WTC11 (cell line): ENCODE data around the gene RACGAP1. TPM values are rescaled to one million over a fixed set of nuclear protein-coding genes. Genes with fewer than 3 reads are reported as not detected.

Experiments
- ATAC-seq: fragments of 200-7000 bp; cut with Tn5 transposase; 2 replicates; pipeline ENCODE4 v1.10.0; 2021; ENCODE audit warnings: mild to moderate bottlenecking, moderate library complexity
- CTCF ChIA-PET: fragments of 300-600 bp; sonication (Branson Sonifier 250); formaldehyde crosslinking; loops from one replicate; lab custom pipeline; 2021; ENCODE audit warnings: antibody characterized with exemption; lab: Charles Lee
- POLR2A ChIA-PET: fragments of 350-600 bp; sonication (Branson Sonifier 250); formaldehyde crosslinking; loops from one replicate; lab custom pipeline; 2021; ENCODE audit warnings: antibody characterized with exemption; lab: Charles Lee
- DNase-seq: peaks from one replicate; pipeline ENCODE4 v3.0.0; 2021; ENCODE audit warnings: low spot score
- H3K27ac Mint-ChIP-seq: 2 replicates; pipeline ENCODE4 v1.8.0; 2021; ENCODE audit warnings: mixed read lengths
- H3K27me3 Mint-ChIP-seq: 2 replicates; pipeline ENCODE4 v1.8.0; 2021; ENCODE audit warnings: low read depth, mild to moderate bottlenecking, moderate library complexity, mixed read lengths
- H3K36me3 Mint-ChIP-seq: 2 replicates; pipeline ENCODE4 v1.8.0; 2021; ENCODE audit warnings: mixed read lengths
- H3K4me1 Mint-ChIP-seq: 2 replicates; pipeline ENCODE4 v1.8.0; 2022; ENCODE audit warnings: mixed read lengths
- H3K4me3 Mint-ChIP-seq: 2 replicates; pipeline ENCODE4 v1.8.0; 2021; ENCODE audit warnings: mild to moderate bottlenecking, moderate library complexity, mixed read lengths
- H3K9me3 Mint-ChIP-seq: 2 replicates; pipeline ENCODE4 v1.8.0; 2021; ENCODE audit warnings: mixed read lengths
- ATF1 ChIP-seq: sonication (generic); formaldehyde crosslinking; IDR thresholded peaks from 2 replicates; pipeline ENCODE4 v1.8.1; 2023; ENCODE audit warnings: mild to moderate bottlenecking, moderate library complexity, missing genetic modification reagents
- FOXJ3 ChIP-seq: sonication (generic); formaldehyde crosslinking; IDR thresholded peaks from 2 replicates; pipeline ENCODE4 v1.9.0; 2021; ENCODE audit warnings: missing genetic modification reagents, mild to moderate bottlenecking, borderline replicate concordance
- GABPB1 ChIP-seq: sonication (generic); formaldehyde crosslinking; IDR thresholded peaks from 2 replicates; pipeline ENCODE4 v1.8.1; 2023; ENCODE audit warnings: mild to moderate bottlenecking, missing genetic modification reagents
- IRF2 ChIP-seq: sonication (generic); formaldehyde crosslinking; IDR thresholded peaks from 2 replicates; pipeline ENCODE4 v1.8.0; 2022; ENCODE audit warnings: low read depth, missing genetic modification reagents, borderline replicate concordance
- KAT7 ChIP-seq: sonication (generic); formaldehyde crosslinking; IDR thresholded peaks from 2 replicates; pipeline ENCODE4 v1.8.1; 2023; ENCODE audit warnings: missing genetic modification reagents, mild to moderate bottlenecking, borderline replicate concordance
- MXD4 ChIP-seq: fragments of 250-450 bp; sonication (Bioruptor Pico); IDR thresholded peaks from 2 replicates; pipeline ENCODE4 v1.8.0; 2021; ENCODE audit warnings: mild to moderate bottlenecking, moderate library complexity, borderline replicate concordance
- NFATC4 ChIP-seq: fragments of 250-450 bp; sonication (Bioruptor Pico); IDR thresholded peaks from 2 replicates; pipeline ENCODE4 v1.9.0; 2021; ENCODE audit warnings: mild to moderate bottlenecking
- NR2C2 ChIP-seq: sonication (generic); formaldehyde crosslinking; IDR thresholded peaks from 2 replicates; pipeline ENCODE4 v1.8.0; 2022; ENCODE audit warnings: mild to moderate bottlenecking, missing genetic modification reagents
- NR3C1 ChIP-seq: sonication (generic); formaldehyde crosslinking; conservative IDR thresholded peaks from 2 replicates; pipeline ENCODE4 v1.8.1; 2023; ENCODE audit warnings: low read depth, mild to moderate bottlenecking, missing genetic modification reagents
- total RNA-seq: library from RNA; stranded (reverse); gene quantifications from 3 replicates; pipeline ENCODE4 v1.2.3, GENCODE V29; 2021
- TF ChIP-seq, protein P1 (sequence below): sonication (generic); formaldehyde crosslinking; IDR thresholded peaks from 2 replicates; pipeline ENCODE4 v1.8.0; 2022; ENCODE audit warnings: missing genetic modification reagents
- TF ChIP-seq, protein P2 (sequence below): sonication (generic); formaldehyde crosslinking; IDR thresholded peaks from 2 replicates; pipeline ENCODE4 v1.8.1; 2022; ENCODE audit warnings: low read depth, mild to moderate bottlenecking, moderate library complexity, missing genetic modification reagents, borderline replicate concordance
- TF ChIP-seq, protein P3 (sequence below): fragments of 250-450 bp; sonication (Bioruptor Pico); IDR thresholded peaks from 2 replicates; pipeline ENCODE4 v2.1.2; 2022; ENCODE audit warnings: mild to moderate bottlenecking, moderate library complexity
- TF ChIP-seq, protein P4 (sequence below): fragments of 250-450 bp; sonication (Bioruptor Pico); conservative IDR thresholded peaks from 2 replicates; pipeline ENCODE4 v1.9.0; 2021; ENCODE audit warnings: mild to moderate bottlenecking
- TF ChIP-seq, protein P5 (sequence below): fragments of 250-450 bp; sonication (Bioruptor Pico); IDR thresholded peaks from 2 replicates; pipeline ENCODE4 v1.9.0; 2021; ENCODE audit warnings: mild to moderate bottlenecking
- TF ChIP-seq, protein P6 (sequence below): sonication (generic); formaldehyde crosslinking; IDR thresholded peaks from 2 replicates; pipeline ENCODE4 v1.8.1; 2023; ENCODE audit warnings: mild to moderate bottlenecking, missing genetic modification reagents

Gene RACGAP1
- total RNA-seq, 1 experiment from 2014 or later: 87.7 TPM

DNA sequence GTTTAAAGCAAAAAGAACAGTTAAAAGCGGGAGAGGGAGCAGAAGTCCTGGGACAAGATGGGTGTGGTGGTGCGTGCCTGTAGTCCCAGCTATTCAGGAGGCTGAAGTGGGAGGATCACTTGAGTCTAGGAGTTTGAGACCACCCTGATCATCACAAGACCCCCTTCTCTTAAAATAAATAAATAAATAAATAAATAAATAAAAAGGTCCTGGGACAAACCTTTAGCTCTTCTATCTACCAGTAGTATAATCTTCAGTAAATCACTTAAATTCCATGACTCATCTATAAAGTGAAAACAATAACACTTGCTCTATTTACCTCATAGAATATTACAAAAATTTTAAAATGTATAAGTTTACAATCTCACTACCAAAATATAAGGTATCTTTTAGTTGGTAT lies 5.8 kb downstream of the RACGAP1 start:
- ChIA-PET POLR2A (no interaction called here), CTCF (interaction anchor here (0.7 to 1.7 kb wide), 3 partner anchors 13 to 51 kb away, joined by 3 to 4 read pairs (median 3); no protein-coding TSS in a partner anchor)
- H3K27ac Mint-ChIP-seq: peak overlapping the region; percentile 74; the same call in 1 of the 2 replicates
- no peak for ATAC-seq
- H3K4me3 Mint-ChIP-seq: no peak overlapping the region
- H3K4me1 Mint-ChIP-seq: peaks cover 17% of the 10 kb centered on the region
- H3K27me3 Mint-ChIP-seq: no peaks in the 10 kb centered on the region
- peaks cover 11% of the 10 kb centered on the region for H3K36me3 Mint-ChIP-seq
- no peaks in the 10 kb centered on the region for H3K9me3 Mint-ChIP-seq
- no peak for DNase-seq
- TF ChIP-seq, protein P1, sequence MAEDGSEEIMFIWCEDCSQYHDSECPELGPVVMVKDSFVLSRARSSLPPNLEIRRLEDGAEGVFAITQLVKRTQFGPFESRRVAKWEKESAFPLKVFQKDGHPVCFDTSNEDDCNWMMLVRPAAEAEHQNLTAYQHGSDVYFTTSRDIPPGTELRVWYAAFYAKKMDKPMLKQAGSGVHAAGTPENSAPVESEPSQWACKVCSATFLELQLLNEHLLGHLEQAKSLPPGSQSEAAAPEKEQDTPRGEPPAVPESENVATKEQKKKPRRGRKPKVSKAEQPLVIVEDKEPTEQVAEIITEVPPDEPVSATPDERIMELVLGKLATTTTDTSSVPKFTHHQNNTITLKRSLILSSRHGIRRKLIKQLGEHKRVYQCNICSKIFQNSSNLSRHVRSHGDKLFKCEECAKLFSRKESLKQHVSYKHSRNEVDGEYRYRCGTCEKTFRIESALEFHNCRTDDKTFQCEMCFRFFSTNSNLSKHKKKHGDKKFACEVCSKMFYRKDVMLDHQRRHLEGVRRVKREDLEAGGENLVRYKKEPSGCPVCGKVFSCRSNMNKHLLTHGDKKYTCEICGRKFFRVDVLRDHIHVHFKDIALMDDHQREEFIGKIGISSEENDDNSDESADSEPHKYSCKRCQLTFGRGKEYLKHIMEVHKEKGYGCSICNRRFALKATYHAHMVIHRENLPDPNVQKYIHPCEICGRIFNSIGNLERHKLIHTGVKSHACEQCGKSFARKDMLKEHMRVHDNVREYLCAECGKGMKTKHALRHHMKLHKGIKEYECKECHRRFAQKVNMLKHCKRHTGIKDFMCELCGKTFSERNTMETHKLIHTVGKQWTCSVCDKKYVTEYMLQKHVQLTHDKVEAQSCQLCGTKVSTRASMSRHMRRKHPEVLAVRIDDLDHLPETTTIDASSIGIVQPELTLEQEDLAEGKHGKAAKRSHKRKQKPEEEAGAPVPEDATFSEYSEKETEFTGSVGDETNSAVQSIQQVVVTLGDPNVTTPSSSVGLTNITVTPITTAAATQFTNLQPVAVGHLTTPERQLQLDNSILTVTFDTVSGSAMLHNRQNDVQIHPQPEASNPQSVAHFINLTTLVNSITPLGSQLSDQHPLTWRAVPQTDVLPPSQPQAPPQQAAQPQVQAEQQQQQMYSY (CRISPR knock-in tag): no peak
- TF ChIP-seq, protein P2, sequence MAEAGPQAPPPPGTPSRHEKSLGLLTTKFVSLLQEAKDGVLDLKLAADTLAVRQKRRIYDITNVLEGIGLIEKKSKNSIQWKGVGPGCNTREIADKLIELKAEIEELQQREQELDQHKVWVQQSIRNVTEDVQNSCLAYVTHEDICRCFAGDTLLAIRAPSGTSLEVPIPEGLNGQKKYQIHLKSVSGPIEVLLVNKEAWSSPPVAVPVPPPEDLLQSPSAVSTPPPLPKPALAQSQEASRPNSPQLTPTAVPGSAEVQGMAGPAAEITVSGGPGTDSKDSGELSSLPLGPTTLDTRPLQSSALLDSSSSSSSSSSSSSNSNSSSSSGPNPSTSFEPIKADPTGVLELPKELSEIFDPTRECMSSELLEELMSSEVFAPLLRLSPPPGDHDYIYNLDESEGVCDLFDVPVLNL (CRISPR knock-in tag): no peak
- TF ChIP-seq KAT7 (CRISPR knock-in tag) (no peak), IRF2 (CRISPR knock-in tag) (no peak), FOXJ3 (CRISPR knock-in tag) (no peak), ATF1 (CRISPR knock-in tag) (no peak)
- TF ChIP-seq, protein P3, sequence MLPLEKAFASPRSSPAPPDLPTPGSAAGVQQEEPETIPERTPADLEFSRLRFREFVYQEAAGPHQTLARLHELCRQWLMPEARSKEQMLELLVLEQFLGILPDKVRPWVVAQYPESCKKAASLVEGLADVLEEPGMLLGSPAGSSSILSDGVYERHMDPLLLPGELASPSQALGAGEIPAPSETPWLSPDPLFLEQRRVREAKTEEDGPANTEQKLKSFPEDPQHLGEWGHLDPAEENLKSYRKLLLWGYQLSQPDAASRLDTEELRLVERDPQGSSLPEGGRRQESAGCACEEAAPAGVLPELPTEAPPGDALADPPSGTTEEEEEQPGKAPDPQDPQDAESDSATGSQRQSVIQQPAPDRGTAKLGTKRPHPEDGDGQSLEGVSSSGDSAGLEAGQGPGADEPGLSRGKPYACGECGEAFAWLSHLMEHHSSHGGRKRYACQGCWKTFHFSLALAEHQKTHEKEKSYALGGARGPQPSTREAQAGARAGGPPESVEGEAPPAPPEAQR (CRISPR knock-in tag): no peak
- TF ChIP-seq, protein P4, sequence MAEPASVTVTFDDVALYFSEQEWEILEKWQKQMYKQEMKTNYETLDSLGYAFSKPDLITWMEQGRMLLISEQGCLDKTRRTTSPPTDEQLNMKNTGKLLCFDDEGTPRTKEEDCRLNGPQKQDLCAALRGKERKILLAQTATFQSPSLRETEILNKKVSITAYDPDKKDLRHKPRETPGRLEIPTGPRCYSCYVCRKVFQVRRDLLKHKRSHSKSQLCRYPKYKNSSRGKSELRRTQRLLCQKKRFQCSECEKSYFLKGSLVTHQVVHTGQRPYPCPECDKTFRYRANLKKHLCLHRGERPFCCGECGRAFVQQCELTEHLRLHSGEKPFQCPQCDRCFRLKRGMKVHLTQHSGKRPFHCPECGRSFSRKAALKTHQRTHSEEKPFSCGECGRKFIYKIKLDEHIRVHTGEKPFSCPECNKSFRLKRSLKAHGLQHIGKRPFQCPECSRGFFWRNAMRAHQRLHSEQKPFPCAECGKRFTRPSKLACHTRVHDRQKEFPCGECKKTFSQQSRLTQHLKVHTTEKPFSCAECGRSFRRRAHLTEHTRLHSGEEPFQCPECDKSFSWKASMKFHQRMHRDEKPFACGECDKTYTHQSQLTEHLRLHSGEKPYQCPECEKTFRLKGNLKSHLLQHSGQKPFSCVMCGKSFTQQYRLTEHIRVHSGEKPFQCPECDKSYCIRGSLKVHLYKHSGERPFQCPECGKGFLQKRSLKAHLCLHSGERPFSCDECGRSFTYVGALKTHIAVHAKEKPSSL (CRISPR knock-in tag): no peak

DNA sequence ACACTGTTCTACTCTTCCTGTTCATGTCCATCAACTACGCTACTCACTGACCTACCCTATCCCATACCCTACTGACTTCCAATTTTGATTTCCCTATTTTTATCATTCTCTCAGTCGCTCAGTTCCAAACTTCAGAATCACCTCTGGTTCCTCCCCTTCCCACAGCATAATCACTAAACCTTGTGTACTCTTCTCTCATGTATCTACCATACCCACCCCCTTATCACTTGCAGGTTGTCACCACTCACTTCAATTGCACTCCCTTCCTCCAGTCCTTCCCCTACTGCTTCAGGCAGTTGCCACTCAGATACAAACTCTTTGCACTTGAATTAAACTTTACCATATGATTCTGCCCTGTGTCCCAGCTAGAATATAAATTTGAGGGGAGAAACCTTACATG lies 6.3 kb downstream of the RACGAP1 start:
- DNase-seq: no peak

More for the DNA sequence above, 6.3 kb downstream of the RACGAP1 start:
- TF ChIP-seq NFATC4 (CRISPR knock-in tag): no peak
- no peak for TF ChIP-seq NR2C2 (CRISPR knock-in tag)
- TF ChIP-seq, protein P5, sequence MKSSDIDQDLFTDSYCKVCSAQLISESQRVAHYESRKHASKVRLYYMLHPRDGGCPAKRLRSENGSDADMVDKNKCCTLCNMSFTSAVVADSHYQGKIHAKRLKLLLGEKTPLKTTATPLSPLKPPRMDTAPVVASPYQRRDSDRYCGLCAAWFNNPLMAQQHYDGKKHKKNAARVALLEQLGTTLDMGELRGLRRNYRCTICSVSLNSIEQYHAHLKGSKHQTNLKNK (CRISPR knock-in tag): no peak
- TF ChIP-seq, protein P6, sequence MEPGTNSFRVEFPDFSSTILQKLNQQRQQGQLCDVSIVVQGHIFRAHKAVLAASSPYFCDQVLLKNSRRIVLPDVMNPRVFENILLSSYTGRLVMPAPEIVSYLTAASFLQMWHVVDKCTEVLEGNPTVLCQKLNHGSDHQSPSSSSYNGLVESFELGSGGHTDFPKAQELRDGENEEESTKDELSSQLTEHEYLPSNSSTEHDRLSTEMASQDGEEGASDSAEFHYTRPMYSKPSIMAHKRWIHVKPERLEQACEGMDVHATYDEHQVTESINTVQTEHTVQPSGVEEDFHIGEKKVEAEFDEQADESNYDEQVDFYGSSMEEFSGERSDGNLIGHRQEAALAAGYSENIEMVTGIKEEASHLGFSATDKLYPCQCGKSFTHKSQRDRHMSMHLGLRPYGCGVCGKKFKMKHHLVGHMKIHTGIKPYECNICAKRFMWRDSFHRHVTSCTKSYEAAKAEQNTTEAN (CRISPR knock-in tag): no peak
- TF ChIP-seq MXD4 (CRISPR knock-in tag): no peak
- no peak for TF ChIP-seq GABPB1
- no peak for TF ChIP-seq NR3C1 (CRISPR knock-in tag)
- H3K4me3 Mint-ChIP-seq: no peak overlapping the region
- no peaks in the 10 kb centered on the region for H3K27me3 Mint-ChIP-seq
- ChIA-PET CTCF (interaction anchor here (1.0 to 3.0 kb wide), 5 partner anchors 13 to 52 kb away, joined by 3 to 19 read pairs (median 4); no protein-coding TSS in a partner anchor), POLR2A (no interaction called here)
- H3K36me3 Mint-ChIP-seq: peaks cover 16% of the 10 kb centered on the region
- H3K9me3 Mint-ChIP-seq: no peaks in the 10 kb centered on the region
- no peak; the same call in 1 of the 2 replicates for ATAC-seq
- peak overlapping the region; percentile 74 for H3K27ac Mint-ChIP-seq
- H3K4me1 Mint-ChIP-seq: peaks cover 14% of the 10 kb centered on the region
